HG03097 (cell line): Measurements from ENCODE around the gene CORO2B.

Experiments
- ATAC-seq: cut with Tn5 transposase; IDR thresholded peaks from one replicate; pipeline ENCODE4 v1.9.1; 2021; ENCODE audit not compliant: unreplicated experiment, low FRiP score

Gene CORO2B

GRCh38 chr15:68578980-68579935 lies at the start of gene CORO2B:
Gene CORO2B, plus strand, starts transcription at chr15:68578993. Its CDS starts 270 bp downstream, at chr15:68579263.
- no peak for ATAC-seq

- no peak for ATAC-seq
These were observed 47.2 kb upstream of the CORO2B start for GRCh38 chr15:68531387-68532179.

- ATAC-seq: no peak
These were observed 42.3 kb upstream of the CORO2B start for GRCh38 chr15:68536331-68537095.

DNA sequence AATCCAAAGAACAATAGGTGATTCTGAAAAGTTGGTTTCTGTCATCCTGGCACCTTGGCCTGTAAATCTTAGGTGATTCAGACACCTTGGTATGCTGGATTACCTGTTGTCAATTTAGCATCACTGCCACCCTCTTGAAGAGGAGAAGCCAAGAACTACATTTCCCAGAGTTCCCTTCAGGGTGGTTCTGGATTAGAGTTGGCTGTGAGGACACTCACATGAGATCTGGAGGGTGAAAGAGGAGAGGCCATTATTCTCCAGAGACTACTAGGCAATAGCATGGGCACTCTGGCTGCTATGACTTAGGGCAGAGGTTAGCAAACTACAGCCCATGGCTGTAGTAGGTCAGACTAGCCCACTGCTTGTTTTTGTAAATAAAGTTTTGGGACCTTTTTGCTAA lies 41.7 kb upstream of the CORO2B start:
- no peak for ATAC-seq

GRCh38 chr15:68537506-68537905 lies 41.3 kb upstream of the CORO2B start:
- ATAC-seq: no peak

DNA sequence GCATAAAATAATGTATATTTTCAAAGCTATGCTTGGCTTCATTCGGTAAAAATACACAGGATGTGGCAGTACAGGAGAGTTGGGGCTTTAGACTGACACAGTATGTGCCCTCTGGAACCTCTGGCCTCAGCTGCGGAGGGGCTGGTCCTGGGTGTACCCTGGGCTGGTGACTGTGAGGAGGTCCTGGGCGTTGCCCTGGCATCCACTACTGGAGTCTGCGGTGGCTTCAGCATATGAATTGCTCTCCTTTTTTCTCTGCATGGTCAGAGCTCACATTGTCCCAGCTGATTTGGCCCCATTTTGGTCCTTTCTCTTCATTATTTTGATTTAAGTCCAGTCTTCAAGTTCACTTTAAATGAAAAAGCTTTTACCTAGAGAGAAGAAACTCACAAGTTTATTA lies 40.5 kb upstream of the CORO2B start:
- ATAC-seq: no peak

DNA sequence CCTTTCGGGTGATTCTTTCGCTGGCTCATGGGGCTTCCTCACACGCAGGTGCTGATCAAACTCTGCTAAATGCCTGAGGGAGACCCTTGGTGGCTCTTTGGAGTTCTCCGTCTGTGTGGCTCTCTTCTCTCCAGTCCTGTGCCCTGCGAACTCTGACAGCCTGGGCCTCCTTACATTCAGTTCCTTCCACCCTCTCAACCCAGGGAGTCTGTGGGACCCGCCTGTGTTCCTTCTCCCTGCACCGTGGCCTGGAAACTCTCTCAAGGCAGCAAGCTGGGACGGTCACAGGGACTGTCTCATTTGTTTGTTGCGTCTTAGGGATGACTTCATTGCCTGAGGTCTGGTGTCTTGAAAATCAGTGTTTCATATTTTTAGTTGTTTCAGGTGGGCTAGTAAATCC lies 37.0 kb upstream of the CORO2B start:
- ATAC-seq: no peak

DNA sequence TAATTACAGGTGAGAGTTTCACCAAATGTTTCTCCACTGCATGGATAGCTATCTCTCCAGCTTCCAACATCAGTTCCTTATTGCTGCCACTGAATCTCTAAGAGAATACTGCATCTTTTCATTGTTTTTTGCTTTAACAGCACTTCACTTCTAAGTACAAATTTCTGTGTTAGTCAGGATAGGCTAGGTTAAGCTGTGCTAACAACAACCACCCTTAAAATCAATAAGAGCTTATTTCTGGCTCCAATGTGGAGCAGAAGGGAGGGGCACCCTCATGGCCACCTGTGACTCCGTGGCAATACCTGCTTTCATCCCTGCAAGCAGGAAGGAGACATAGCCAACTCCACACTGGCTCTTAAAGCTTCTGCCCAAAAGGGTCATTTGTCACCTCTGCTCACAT lies 36.4 kb upstream of the CORO2B start:
- ATAC-seq: no peak

- no peak for ATAC-seq
These were observed 36.0 kb upstream of the CORO2B start for GRCh38 chr15:68542771-68543164.

DNA sequence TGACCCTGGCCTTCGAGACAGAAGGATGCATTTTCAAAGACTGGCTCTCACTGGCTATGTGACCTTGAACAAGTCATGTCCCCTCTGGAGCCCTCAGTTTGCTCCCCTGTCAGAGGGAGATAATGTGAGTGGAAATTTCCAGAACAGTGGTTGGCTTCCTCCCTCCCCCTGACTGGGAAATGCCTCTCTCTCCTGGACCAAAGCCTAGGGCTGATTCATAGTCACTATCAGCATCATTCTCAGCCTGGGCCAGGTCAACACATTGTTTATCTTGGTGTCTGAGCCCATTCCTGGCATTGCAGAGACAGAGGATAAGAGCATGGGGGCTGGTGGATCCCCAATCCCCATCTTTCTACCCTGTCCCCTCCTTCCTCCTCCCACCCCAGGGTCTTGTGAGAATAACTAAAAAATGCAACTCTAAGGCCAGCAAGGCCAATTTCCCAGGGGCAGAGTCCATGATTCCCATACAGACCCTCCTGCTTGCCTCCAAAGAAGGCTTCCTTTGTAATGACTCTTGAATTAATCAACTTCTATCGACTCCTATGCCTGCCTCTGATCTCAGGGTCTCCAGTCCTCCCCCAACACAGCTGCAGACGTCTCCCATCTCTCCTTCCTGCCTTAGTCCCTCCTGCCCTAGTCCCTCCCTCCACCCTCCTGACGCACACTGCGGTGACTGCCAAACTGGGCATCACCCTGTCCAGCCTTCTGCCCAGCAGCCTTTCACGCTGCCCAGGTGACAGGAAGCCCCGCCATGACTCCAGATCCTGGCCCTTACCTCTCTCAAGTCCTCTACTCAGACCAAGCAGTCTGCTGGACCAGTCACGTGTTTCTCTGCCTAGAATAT lies 35.4 kb upstream of the CORO2B start:
- no peak for ATAC-seq

GRCh38 chr15:68546318-68546717 lies 32.5 kb upstream of the CORO2B start:
- ATAC-seq: no peak

- ATAC-seq: no peak
These were observed 30.4 kb upstream of the CORO2B start for GRCh38 chr15:68548364-68548763.

- ATAC-seq: no peak
These were observed 28.8 kb upstream of the CORO2B start for GRCh38 chr15:68550004-68550403.

GRCh38 chr15:68550498-68551295 lies 28.1 kb upstream of the CORO2B start:
- no peak for ATAC-seq

GRCh38 chr15:68551296-68551635 lies 27.5 kb upstream of the CORO2B start:
- no peak for ATAC-seq

DNA sequence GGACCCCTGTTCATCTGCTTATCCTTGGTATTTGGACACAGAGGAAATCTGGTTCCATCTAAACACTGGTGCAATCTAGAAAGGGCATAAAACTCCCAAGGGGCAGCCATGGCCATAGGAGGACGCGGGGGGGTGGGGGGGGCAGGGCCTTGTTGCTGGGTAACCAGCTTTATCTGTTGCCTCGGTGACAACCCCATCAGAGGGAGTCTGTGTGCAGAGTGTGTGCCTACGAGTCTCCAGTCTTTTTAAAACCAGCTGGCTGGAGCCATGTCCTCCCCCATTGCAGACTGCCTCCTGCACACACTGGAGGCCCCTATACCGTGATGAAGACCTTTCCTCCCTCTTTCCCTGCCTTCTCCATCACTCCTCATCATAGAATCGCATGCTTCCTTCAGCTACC lies 26.4 kb upstream of the CORO2B start:
- ATAC-seq: no peak

GRCh38 chr15:68552773-68553172 lies 26.0 kb upstream of the CORO2B start:
- no peak for ATAC-seq

DNA sequence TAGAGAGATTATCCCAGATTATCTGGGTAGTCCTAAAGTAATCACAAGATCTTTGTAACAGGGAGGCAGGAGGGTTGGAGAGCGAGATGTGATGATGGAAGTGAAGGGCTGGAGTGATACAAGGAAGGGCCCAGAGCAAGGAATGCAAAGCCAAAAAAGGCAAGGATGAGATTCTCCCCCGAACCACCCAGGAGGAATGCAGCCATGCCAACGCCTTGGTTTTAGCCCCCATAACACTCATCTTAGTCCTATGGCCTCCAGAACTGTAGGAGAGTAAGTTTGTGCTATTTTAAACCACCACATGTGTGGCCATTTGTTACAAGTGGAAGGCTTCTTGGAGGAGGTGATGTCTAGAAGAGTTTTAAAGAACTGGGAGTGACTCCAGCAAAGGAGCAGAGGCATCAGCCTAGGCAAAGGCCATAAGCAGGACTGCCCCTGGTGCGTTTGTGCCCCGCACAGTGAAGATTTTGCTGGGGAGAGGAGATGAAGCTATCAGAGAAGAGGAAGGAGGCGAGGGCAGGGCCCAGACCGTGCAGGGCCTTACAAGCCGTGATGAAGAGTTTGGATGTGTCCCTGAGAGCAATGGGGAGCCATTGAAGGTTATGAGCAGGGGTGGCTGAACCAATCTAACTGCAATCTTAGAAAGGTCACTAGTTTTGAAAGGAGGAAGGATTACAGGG lies 25.3 kb upstream of the CORO2B start:
- ATAC-seq: no peak
